Coronary artery (tissue), 2 donors: ENCODE results near the gene GDPD1.

Experiments
- DNase-seq: peaks from one replicate; pipeline ENCODE4 v3.0.0-alpha.2; 2017; ENCODE audit warnings: low spot score
- H3K27ac ChIP-seq, 2 donors: fragments of 200-600 bp; sonication (generic); one replicate each; pipeline ENCODE4 v1.5.1; 2016 to 2019
- H3K4me3 ChIP-seq: fragments of 200-600 bp; sonication (generic); 2 replicates; pipeline ENCODE4 v1.5.1; 2016; ENCODE audit warnings: mild to moderate bottlenecking, moderate library complexity
- TF ChIP-seq, protein P1 (sequence below): fragments of 200-600 bp; sonication (generic); IDR thresholded peaks from one replicate; pipeline ENCODE4 v1.5.1; 2019; ENCODE audit warnings: antibody characterized with exemption

The GDPD1 gene

DNA sequence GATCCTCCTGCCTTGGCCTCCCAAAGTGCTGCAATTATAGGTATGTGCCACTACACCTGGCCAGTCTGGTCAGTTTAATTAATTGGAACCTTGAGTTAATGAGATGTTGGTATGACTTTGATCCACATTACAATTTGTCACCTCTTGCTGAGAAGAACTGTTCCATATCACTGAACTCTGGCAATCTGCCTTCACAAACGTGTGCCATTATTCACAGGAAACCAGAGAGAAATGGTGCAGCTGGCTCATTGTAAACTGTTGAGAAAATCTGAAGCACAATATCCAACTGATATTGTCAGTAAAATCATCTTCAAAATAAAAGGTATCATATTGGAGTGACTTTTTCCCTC lies 71.8 kb downstream of the GDPD1 start:
- no peak for DNase-seq
- TF ChIP-seq, protein P1, sequence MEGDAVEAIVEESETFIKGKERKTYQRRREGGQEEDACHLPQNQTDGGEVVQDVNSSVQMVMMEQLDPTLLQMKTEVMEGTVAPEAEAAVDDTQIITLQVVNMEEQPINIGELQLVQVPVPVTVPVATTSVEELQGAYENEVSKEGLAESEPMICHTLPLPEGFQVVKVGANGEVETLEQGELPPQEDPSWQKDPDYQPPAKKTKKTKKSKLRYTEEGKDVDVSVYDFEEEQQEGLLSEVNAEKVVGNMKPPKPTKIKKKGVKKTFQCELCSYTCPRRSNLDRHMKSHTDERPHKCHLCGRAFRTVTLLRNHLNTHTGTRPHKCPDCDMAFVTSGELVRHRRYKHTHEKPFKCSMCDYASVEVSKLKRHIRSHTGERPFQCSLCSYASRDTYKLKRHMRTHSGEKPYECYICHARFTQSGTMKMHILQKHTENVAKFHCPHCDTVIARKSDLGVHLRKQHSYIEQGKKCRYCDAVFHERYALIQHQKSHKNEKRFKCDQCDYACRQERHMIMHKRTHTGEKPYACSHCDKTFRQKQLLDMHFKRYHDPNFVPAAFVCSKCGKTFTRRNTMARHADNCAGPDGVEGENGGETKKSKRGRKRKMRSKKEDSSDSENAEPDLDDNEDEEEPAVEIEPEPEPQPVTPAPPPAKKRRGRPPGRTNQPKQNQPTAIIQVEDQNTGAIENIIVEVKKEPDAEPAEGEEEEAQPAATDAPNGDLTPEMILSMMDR, result no peak
- Histone ChIP-seq H3K4me3 (no peak overlapping the region), H3K27ac (no peak overlapping the region)

DNA sequence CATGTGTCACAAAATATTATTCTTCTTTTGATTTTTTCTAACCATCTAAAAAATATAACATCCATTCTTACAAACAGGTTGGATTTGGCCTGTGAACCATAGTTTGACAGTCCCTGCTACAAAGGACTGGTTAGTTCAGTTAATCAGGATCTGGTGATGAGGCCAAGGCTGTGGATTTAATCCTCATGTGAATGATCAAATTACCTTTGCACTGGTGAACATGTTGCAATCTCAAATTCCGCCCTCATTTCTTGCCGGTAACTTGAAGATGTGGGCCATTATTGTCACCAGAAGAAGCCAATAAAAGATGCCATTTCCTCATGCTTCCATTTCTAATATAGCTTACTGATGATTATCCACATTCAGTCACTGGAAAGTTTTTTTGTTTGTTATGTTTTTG lies 75.9 kb downstream of the GDPD1 start:
- TF ChIP-seq, protein P1, result no peak
- Histone ChIP-seq H3K4me3 (no peak overlapping the region), H3K27ac (no peak overlapping the region)
- DNase-seq, result no peak

DNA sequence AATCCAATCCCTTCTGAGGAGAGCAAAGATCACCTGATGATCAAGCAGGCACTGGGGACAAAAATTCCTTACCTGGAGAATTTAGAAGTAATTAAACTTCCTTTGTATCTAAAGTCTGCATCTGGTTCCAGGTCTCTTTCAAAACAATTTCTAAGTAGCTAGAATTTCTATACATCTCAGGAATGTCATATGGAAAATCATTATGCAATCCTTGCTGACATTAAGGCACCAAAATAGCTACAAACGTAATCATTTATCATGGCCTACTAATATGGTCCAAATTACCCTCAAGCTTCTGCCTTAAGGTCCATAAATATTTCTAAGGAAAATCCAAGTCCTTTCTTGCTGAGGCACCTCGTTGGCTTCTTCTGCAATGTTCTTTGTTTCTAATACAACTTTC lies 78.2 kb downstream of the GDPD1 start:
- no peak for DNase-seq
- Histone ChIP-seq H3K4me3 (no peak overlapping the region), H3K27ac (no peak overlapping the region)
- TF ChIP-seq, protein P1, result no peak

DNA sequence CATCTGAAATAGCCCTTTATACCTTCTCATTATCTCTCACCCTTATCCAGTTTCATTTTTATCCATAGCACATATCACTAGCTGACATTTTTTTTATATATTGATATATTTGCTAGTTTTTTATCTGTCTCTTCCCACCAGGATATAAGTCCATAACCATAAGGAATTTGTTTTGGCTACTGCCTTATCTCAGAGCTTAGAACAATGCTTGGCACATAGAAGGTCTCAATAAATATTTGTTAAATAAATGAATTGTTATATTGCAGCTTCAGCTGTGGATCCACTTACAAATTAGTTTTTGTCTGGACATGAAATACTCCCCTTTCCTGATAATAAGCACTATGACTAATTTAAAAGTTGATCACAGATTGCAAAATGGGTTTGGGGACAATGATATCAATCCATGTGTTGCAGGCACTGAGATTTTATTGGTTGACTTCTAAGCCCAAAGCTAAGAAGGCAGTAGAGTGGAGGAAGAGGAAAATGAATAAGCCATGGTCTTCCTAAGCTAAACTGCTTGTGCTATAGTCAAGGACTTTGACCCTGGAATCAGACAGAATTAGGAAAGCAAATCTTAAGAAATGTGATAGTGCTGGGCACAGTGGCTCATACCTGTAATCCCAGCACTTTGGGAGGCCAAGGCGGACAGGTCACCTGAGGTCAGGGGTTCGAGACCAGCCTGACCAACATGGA lies 79.2 kb downstream of the GDPD1 start:
- Histone ChIP-seq H3K4me3 (no peak overlapping the region), H3K27ac (no peak overlapping the region)
- DNase-seq, result no peak
- TF ChIP-seq, protein P1, result no peak

DNA sequence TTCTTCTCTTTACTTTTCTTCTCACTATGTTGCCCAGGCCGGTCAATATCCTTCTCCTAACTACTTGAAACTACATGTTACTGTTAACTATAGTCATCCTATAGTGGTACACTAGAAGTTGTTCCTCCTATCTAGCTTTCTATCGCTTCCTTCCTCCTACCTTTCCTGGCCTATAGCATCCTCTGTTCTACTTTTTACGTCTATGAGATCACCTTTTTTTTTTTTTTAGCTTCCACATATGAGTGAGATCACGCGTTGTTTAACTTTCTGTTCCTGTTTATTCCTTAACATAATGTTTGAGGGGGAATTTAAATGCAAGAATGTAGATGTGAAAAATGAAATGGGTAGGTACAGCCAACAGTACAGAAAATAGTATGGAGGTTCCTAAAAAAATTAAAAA lies 80.6 kb downstream of the GDPD1 start:
- Histone ChIP-seq H3K27ac (no peak overlapping the region), H3K4me3 (no peak overlapping the region)
- TF ChIP-seq, protein P1, result no peak
- DNase-seq, result no peak

DNA sequence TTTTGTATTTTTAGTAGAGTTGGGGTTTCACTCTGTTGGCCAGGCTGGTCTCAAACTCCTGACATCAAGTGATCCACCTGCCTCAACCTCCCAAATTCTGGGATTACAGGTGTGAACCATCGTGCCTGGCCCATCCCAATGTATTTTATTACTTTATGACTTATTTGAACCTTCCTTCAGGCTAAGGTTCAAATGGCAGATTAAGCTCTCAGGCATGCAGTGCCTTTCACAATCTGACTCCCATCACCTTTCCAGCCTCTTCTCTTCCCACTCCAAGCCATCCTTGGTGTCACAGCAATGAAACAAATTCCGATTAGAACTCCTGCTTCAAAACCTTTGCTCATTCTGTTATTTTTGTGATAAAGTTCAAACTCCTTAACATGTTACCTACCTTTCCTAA lies 84.5 kb downstream of the GDPD1 start:
- no peak for DNase-seq
- TF ChIP-seq, protein P1, result no peak
- Histone ChIP-seq H3K27ac (no peak overlapping the region), H3K4me3 (no peak overlapping the region)

DNA sequence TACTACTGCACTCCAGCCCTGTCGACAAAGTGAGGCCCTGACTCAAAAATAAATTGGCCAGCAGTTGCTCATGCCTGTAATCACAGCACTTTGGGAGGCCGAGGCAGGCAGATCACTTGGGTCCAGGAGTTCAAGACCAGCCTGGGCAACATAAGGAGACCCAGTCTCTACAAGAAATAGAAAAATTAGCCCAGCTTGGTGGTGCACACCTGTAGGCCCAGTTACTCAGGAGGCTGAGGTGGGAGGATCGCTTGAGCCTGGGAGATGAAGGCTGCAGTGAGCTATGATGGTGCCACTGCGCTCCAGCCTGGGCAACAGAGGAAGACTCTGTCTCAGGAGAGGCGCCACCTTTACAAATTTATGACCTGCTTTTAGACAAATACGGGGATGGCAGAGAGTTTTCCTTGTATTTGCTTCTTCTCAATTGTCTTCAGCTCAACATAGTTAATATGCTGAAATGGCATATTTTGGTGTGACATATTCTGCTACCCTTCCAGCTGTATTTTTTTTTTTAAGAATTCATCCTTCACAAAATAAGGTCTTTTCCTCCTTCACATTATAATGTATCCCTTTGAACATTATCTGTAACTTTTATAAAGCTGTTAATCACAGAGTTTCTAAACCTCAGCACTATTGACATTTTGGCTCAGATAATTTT lies 90.1 kb downstream of the GDPD1 start:
- TF ChIP-seq, protein P1, result no peak
- H3K27ac ChIP-seq, result no peak overlapping the region
- no peak for DNase-seq
- H3K4me3 ChIP-seq, result no peak overlapping the region
